ENCODE data around the gene ZFYVE28.

- TF ChIP-seq CTCF (IDR thresholded peaks at IDR 0.05): no peak
- no peak for TF ChIP-seq EZH2 (IDR thresholded peaks at IDR 0.05; ENCODE audit: borderline replicate concordance, insufficient read depth, low read depth, low read length, poor library complexity, severe bottlenecking)
Observed at GRCh38 chr4:2387218-2387617, 31.2 kb downstream of the ZFYVE28 start.

Measured in B cell (primary cell).